ENCODE measurements around the gene ALPK1.
"Not testable (repeated sequence)": the region's sequence is repeated elsewhere in the genome, so short reads cannot be mapped to it uniquely, and the experiment has no call there.

The ALPK1 gene

GRCh38 chr4:112379306-112379705 lies 82.1 kb downstream of the ALPK1 start:
- DNase-seq (ENCODE audit: low spot score) = no peak

- DNase-seq (ENCODE audit: low spot score) = no peak
Measured at GRCh38 chr4:112381996-112382692, 85.0 kb downstream of the ALPK1 start.

DNA sequence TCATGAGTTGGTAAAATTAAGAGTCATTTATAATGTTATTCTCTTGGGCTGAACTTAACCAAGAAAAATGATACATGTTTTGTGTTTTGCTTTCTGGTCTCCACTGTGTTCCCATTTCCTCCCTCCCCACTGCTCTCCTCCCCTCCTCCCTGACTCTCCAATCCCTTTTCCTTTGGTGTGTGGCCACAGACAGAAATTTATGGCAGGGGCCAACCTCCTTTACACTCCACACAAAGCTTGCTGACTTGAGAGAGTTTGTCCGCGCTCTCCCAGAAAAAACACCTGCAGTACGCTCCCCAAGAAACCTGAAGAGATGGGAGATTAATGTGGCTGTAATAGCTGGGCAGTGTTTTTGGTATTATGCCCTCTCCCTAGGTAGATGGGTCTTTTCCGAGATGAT lies 88.9 kb downstream of the ALPK1 start:
- no peak for DNase-seq (ENCODE audit: low spot score)

- no peak for DNase-seq (ENCODE audit: low spot score)
Measured at GRCh38 chr4:112402098-112402497, 104.9 kb downstream of the ALPK1 start.

DNA sequence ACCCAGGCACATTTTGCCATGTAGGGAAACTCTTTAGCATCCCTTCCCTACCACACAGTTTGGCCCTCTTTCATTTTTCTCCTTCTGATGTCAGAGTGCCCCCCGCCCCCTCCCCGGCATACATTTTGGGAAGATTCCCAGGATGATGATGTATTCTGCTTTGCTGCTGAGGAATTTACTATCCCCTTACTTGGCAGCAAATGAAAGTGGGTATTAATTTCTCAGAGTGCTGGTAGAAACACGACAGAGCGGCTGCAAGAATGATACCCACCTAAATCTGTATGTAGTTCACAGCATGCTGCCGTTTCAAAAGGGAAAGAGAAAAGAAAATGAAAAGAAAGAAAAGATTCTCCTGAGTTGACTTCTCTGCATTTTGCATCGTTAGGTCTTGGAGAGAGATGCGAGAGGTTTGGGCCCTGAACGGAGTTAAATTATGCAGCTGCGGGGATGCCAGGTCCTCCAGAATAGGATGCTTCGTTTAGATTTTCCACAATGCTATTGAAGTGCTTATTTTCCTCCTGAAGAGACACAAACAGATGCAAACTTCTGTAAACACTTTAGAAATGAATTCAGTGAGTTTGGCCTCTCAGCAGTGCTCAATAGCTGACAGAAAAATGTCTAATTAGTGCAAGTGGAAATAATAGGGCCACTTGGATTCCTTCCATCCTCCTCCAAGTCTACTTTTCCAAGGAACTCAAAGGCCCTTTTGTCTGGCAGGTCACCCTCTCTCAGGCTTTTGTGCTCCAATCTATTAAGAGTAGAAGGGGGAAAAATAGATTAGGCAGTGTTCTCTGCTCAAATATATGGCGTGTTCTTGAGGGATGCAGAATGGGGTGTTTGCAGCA lies 106.2 kb downstream of the ALPK1 start:
- no peak for DNase-seq (ENCODE audit: low spot score)

- DNase-seq (ENCODE audit: low spot score) = no peak
Measured at GRCh38 chr4:112410364-112410763, 113.2 kb downstream of the ALPK1 start.

- no peak for DNase-seq (ENCODE audit: low spot score)
Measured at GRCh38 chr4:112410804-112411203, 113.6 kb downstream of the ALPK1 start.

GRCh38 chr4:112411781-112412550 lies 114.8 kb downstream of the ALPK1 start:
- DNase-seq (ENCODE audit: low spot score) = no peak

- no peak for DNase-seq (ENCODE audit: low spot score)
Measured at GRCh38 chr4:112416464-112416863, 119.3 kb downstream of the ALPK1 start.

DNA sequence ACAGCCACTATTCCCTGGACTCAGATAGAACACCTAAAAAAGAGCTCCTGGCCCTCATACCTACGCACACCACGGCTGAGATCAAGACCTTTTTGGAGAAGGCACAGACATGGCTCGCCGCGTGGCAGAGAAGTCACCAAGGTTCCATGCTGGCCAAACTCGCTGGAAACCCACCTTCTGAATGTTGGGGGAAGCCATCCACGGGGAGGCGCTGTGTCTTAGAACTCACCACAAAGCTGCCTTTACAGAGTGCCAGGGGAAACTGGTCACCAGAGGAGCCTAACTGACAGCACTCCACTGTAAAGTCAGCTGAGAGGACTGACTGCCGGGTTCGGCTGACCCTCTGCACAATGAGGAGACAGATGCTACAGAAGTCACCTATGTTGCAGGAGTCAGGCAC lies 120.9 kb downstream of the ALPK1 start:
- DNase-seq (ENCODE audit: low spot score) = no peak

- no peak for DNase-seq (ENCODE audit: low spot score)
Measured at GRCh38 chr4:112421911-112422310, 124.7 kb downstream of the ALPK1 start.

GRCh38 chr4:112422644-112423043 lies 125.5 kb downstream of the ALPK1 start:
- no peak for DNase-seq (ENCODE audit: low spot score)

- no peak for DNase-seq (ENCODE audit: low spot score)
Measured at GRCh38 chr4:112423591-112423990, 126.4 kb downstream of the ALPK1 start.

DNA sequence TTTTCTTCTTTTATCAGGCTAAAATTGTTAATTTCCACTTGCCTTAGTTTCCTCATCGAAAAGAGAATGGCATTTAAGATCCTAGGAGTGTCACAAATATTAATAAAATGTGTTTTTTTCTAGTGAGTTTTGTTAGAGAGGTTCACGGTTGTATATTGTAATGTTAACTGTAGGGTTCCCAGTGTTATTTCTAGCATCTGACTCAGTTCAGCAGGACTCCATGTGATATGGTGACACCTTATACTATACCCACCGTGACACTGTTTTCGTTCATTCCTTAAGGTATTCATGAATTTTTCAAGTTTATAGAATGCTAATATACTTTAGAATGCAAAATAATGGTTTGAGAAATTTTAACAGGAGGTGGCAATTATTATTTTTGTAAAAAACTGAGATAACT lies 128.7 kb downstream of the ALPK1 start:
- no peak for DNase-seq (ENCODE audit: low spot score)

GRCh38 chr4:112426416-112426815 lies 129.2 kb downstream of the ALPK1 start:
- DNase-seq (ENCODE audit: low spot score) = no peak

DNA sequence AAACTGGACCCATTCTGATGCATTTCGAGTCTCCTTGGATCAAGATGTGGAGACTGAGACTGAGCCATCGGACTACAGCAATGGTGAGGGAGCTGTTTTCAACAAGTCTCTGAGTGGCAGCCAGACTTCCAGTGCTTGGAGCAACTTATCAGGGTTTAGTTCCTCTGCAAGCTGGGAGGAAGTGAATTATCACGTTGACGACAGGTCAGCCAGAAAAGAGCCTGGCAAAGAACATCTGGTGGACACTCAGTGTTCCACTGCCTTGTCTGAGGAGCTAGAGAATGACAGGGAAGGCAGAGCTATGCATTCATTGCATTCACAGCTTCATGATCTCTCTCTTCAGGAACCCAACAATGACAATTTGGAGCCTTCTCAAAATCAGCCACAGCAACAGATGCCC lies 134.0 kb downstream of the ALPK1 start:
- no peak for DNase-seq (ENCODE audit: low spot score)

- DNase-seq (ENCODE audit: low spot score) = no peak
Measured at GRCh38 chr4:112436987-112437386, 139.8 kb downstream of the ALPK1 start.

DNA sequence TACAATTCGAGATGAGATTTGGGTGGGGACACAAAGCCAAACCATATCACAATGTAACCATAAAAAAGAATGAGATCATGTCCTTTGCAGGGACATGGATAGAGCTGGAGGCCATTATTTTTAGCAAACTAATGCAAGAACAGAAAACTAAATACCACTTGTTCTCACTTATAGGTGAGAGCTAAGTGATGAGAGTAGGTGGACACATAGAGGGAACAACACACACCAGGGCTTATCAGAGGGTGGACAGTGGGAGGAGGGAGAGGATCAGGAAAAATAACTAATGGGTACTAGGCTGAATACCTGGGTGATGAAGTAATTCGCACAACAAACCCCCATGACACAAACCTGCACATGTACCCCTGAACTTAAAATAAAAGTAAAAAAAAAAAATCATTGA lies 145.1 kb downstream of the ALPK1 start:
- not testable (repeated sequence) for DNase-seq (ENCODE audit: low spot score)

DNA sequence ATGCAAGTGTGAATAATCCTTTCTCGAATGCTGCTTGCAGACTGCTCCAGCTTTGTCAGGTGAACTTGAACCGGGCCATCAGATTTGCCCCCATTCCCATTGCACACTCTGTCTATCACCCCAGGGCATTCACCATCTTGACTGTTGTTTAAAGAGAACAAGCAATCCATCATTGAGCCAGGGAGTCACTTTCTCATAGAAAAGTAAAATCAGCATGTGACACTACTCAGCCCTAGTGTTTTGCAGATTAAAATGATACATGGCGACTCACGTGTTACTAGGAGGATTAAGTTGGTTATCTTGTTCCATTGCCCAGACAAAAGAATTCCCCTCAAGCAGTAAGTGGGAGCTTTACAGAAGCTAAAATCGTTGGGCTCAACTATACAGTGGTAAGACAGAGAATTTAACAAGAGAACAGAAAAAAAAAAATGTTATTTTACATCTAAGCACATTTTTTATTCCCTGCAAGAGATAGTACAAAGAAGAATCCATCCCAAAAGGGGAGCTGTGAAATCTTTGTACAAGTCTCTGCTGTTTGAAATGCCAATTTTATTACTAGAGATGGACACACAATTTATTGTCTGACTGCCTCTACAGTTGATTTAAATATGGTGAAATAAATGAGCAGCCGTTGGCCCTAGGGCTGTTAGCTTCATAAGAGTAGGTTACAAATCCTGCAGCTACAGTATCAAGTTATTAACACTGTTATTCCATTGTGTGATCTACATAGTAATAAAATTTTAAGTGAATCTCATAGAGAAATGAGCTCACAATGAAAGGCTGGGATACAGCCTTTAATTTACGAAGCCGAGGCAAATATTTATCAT lies 151.3 kb downstream of the ALPK1 start:
- no peak for DNase-seq (ENCODE audit: low spot score)

DNA sequence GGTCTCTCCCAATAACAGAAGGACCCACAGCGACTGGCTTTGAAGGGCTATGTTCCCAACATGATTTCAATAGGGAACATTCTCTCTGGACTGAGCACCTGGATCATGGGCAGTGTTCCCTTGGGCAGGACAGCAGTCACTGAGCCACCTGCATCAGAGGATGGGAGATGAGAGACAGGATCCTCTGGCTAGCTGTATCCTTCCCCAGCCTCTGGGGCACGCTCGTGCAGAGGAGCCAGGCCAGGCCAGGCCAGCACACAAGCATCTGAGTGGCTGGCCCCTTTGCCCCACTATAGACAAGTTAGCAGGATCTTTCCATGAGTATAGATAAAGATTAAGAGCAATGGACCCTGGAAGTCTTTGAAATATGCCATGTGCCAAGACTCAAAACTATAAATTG lies 152.5 kb downstream of the ALPK1 start:
- no peak for DNase-seq (ENCODE audit: low spot score)

- DNase-seq (ENCODE audit: low spot score) = no peak
Measured at GRCh38 chr4:112451104-112451503, 153.9 kb downstream of the ALPK1 start.

DNA sequence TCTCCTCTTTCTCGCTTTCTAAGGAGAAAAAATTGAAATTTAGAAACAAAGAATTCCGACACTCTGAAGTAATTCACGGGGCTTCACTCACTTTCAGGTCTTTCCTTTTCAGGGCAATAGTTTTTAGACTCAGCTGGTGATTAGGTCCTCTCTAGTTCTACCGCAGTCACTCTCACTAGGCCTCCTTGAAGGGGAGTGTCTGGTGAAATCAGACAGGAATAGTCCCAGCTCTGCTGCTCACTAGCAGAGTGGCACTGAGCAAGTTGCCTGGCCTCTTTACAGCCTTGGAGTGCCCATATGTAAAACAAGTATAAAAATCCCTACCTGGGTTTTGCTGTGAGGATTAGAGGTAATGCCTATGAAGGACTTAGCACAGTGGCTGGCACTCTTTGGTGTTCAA lies 154.7 kb downstream of the ALPK1 start:
- no peak for DNase-seq (ENCODE audit: low spot score)

Data from activated CD4-positive, alpha-beta T cell treated with anti-CD3 and anti-CD28 coated beads, Interleukin-2, Interleukin-4, amounts not matched to agents 100 ng/mL and 50 ng/mL, durations not matched to agents 16 hours and 8 hours (primary cell).